AG04450 (cell line): Measurements from ENCODE around the gene GNPTAB. TPM values are rescaled to one million over a fixed set of nuclear protein-coding genes. Genes with fewer than 3 reads are reported as not detected.
"Not testable (repeated sequence)": the region's sequence is repeated elsewhere in the genome, so short reads cannot be mapped to it uniquely, and the experiment has no call there.

Experiments used
- CTCF ChIA-PET: fragments of 300-600, 350-600 bp; formaldehyde crosslinking; extraction: SDS; loops from one replicate; lab custom pipeline; 2022; ENCODE audit warnings: antibody characterized with exemption, inconsistent platforms; lab: Charles Lee
- POLR2A ChIA-PET: fragments of 350-600 bp; formaldehyde crosslinking; extraction: SDS; loops from one replicate; lab custom pipeline; 2021; ENCODE audit warnings: antibody characterized with exemption, inconsistent platforms; lab: Yijun Ruan, JAX
- DNase-seq: peaks from one replicate; pipeline ENCODE4 v3.0.0-alpha.2; 2011; ENCODE audit warnings: low read depth, low spot score
- H3K27ac ChIP-seq: one replicate; pipeline ENCODE4 v1.5.1; 2012; ENCODE audit warnings: low read depth, low read length, control low read depth
- H3K27me3 ChIP-seq: one replicate; pipeline ENCODE4 v1.6.0; 2012; ENCODE audit warnings: low read length; ENCODE audit not compliant: control insufficient read depth, insufficient read depth
- H3K4me3 ChIP-seq: 2 replicates; pipeline ENCODE4 v1.5.1; 2011; ENCODE audit warnings: mild to moderate bottlenecking, low read depth, low read length, control low read depth
- H3K9me3 ChIP-seq: 2 replicates; pipeline ENCODE4 v1.5.1; 2012; ENCODE audit warnings: low read length; ENCODE audit not compliant: control insufficient read depth, insufficient read depth
- CTCF ChIP-seq: IDR thresholded peaks from 2 replicates; pipeline ENCODE4 v1.5.1; 2011; ENCODE audit warnings: low read depth, low read length, control low read depth, inconsistent platforms
- polyA plus RNA-seq: library from polyadenylated mRNA; depleted of rRNA; stranded (reverse); fragments of >200 nt; gene quantifications from 2 replicates; pipeline ENCODE4 v1.2.3, GENCODE V29; 2011

The GNPTAB gene
- polyA plus RNA-seq, 1 experiment: 34.3 TPM

- ChIA-PET POLR2A (no interaction called here), CTCF (interaction anchor here (0.8 to 1.5 kb wide), 4 partner anchors 24 to 32 kb away, joined by 3 to 8 read pairs (median 4); no protein-coding TSS in a partner anchor)
- no peak overlapping the region for H3K27ac ChIP-seq
- no peaks in the 10 kb centered on the region for H3K27me3 ChIP-seq
- H3K9me3 ChIP-seq: peaks cover 10% of the 10 kb centered on the region
- no peak for TF ChIP-seq CTCF
- H3K4me3 ChIP-seq: no peak overlapping the region
- no peak for DNase-seq
Measured at GRCh38 chr12:101863981-101864380, 33.2 kb upstream of the GNPTAB start.

DNA sequence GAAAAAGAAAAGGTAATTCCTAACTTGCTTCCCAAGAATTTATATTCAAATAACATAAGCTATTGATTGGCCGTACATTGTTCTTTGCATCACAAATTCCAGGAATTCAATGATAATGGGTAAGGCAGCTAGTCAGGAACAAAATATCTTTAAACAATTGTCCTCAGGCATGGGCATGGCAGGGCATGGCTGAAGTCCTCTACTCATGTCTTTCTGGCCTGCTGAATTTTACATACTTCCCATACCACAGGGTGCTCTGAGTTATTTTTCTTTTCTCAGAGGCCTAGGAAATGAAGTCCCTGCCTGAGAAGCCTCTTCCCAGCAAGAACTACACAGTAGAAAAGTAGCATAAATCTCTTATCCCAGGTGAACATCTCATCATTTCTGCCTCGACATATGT is 31.5 kb upstream of the GNPTAB start:
- H3K4me3 ChIP-seq: no peak overlapping the region
- H3K9me3 ChIP-seq: peaks cover 4% of the 10 kb centered on the region; the same call in 1 of the 2 replicates
- H3K27me3 ChIP-seq: no peaks in the 10 kb centered on the region
- ChIA-PET POLR2A (no interaction called here), CTCF (interaction anchor here (2.0 to 3.5 kb wide), 2 partner anchors 22 to 31 kb away, joined by 9 to 10 read pairs; partner anchors contain the start of gene GNPTAB)
- no peak for TF ChIP-seq CTCF
- no peak overlapping the region for H3K27ac ChIP-seq
- DNase-seq: no peak

GRCh38 chr12:101861688-101862087 is 30.9 kb upstream of the GNPTAB start:
- CTCF ChIA-PET: interaction anchor here (2.0 to 3.5 kb wide), 2 partner anchors 22 to 31 kb away, joined by 9 to 10 read pairs; partner anchors contain the start of gene GNPTAB
- H3K9me3 ChIP-seq, DNase-seq, POLR2A ChIA-PET, H3K4me3 ChIP-seq, H3K27ac ChIP-seq, H3K27me3 ChIP-seq: not testable (repeated sequence)

DNA sequence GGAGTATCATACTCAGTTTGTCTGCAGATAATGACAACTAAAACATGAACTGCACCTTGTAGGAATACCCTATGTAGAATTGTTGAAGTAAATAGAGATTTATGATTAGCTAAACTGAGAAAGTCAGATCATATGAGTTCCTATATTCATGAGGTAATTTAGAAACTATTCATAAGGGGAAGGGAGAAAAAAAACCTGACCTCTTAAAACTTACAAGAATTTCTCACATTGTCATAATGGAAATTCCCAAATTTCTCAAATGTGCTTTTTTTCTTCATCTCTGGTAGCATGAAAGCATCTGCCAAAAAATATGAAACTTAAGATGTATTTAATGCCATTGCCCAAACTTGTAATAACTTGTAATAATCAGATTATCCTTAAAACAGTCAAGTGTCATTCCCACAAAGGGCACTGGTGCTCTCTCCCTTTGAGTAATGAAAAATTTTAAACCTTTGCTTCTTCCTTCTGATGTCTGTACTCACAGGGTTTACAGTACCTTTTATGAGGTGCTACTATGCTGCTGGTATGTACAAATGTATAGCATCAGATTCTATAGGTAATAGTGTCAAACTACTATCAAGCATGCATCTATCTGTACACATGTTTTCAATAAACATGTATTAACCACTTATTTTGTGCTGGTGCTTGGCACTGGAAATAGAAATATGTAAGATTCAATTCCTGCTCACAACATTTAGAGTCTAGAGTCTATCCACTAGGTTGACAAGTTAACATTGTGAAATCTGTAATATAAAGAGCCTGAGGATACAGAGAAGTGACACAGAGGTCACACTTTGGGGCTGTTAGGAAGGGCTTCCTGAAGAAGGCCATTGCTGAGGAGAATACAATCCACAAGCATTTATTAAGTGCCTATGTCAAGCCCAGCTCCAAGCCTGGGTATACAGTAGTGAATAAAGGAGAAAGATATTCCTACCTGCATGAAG is 29.2 kb upstream of the GNPTAB start:
- POLR2A ChIA-PET: interaction anchor here (0.6 kb wide), 1 partner anchor 31 kb away, joined by 3 read pairs; no protein-coding TSS in a partner anchor

DNA sequence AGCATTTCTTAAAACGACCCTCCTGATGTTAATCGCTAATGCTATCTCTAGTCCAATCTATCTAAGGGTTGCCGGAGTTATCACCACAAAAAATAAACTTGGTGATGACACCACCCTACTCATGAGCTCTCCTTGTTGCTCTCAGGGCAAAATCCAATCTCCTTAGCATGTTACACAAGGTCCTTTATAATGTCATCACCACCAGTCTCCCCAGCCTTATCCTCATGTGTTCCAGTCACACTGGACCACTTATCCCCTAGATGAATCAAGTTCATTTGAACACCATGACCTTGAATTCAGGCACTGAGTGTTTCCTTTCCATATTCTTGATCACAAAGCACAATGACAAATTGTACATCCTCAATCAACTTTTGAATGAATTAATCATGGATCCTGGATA is 27.6 kb upstream of the GNPTAB start:
- Histone ChIP-seq H3K27me3 (no peaks in the 10 kb centered on the region), H3K4me3 (no peak overlapping the region), H3K9me3 (no peaks in the 10 kb centered on the region), H3K27ac (no peak overlapping the region)
- TF ChIP-seq CTCF: no peak
- POLR2A ChIA-PET: no interaction called here
- DNase-seq: no peak
- CTCF ChIA-PET: no interaction called here

More for the DNA sequence above, 29.2 kb upstream of the GNPTAB start:
- Histone ChIP-seq H3K9me3 (no peaks in the 10 kb centered on the region), H3K27me3 (no peaks in the 10 kb centered on the region), H3K4me3 (no peak overlapping the region), H3K27ac (no peak overlapping the region)
- TF ChIP-seq CTCF: no peak
- CTCF ChIA-PET: interaction anchor here (0.7 to 3.5 kb wide), 4 partner anchors 20 to 34 kb away, joined by 3 to 11 read pairs (median 7); partner anchors contain the start of gene GNPTAB
- no peak for DNase-seq
